GM23338 (cell line): ENCODE results near the gene COL4A6. TPM values are rescaled to one million over a fixed set of nuclear protein-coding genes. Genes with fewer than 3 reads are reported as not detected.

Experiments used
- ATAC-seq: fragments of 200-7000 bp; cut with Tn5 transposase; 3 replicates; pipeline ENCODE4 v1.9.1; 2020
- DNase-seq: peaks from one replicate; pipeline ENCODE4 v3.0.0-alpha.2; 2015; ENCODE audit warnings: low spot score
- H2AFZ ChIP-seq: fragments of 200-600 bp; sonication (generic); 2 replicates; pipeline ENCODE4 v1.8.0; 2016; ENCODE audit warnings: antibody characterized with exemption, mild to moderate bottlenecking, moderate library complexity
- H3F3A ChIP-seq: fragments of 200-600 bp; sonication (generic); replicated peaks from 2 replicates; pipeline ENCODE4 v1.8.0; 2017; ENCODE audit warnings: antibody characterized with exemption, mixed run types, low read depth
- H3K27ac ChIP-seq: fragments of 200-600 bp; sonication (generic); 2 replicates; pipeline ENCODE4 v1.6.1; 2016; ENCODE audit warnings: low read depth
- H3K27me3 ChIP-seq: fragments of 200-600 bp; sonication (generic); 2 replicates; pipeline ENCODE4 v1.8.0; 2016; ENCODE audit warnings: mild to moderate bottlenecking, mixed run types, moderate library complexity; ENCODE audit not compliant: insufficient read depth
- H3K36me3 ChIP-seq: fragments of 200-600 bp; sonication (generic); 2 replicates; pipeline ENCODE4 v1.8.0; 2016; ENCODE audit warnings: mild to moderate bottlenecking; ENCODE audit not compliant: insufficient read depth
- H3K4me1 ChIP-seq: fragments of 200-600 bp; sonication (generic); 2 replicates; pipeline ENCODE4 v1.8.0; 2016; ENCODE audit warnings: mild to moderate bottlenecking, moderate library complexity; ENCODE audit not compliant: insufficient read depth
- H3K4me2 ChIP-seq: fragments of 200-600 bp; sonication (generic); 2 replicates; pipeline ENCODE4 v1.7.1; 2017; ENCODE audit warnings: mixed run types
- H3K4me3 ChIP-seq: fragments of 200-600 bp; sonication (generic); 2 replicates; pipeline ENCODE4 v1.6.1; 2016; ENCODE audit warnings: mixed run types
- H3K79me2 ChIP-seq: fragments of 200-600 bp; sonication (generic); replicated peaks from 2 replicates; pipeline ENCODE4 v1.8.0; 2017; ENCODE audit warnings: mild to moderate bottlenecking; ENCODE audit not compliant: insufficient read depth
- H3K9me2 ChIP-seq: fragments of 200-600 bp; sonication (generic); 2 replicates; pipeline ENCODE4 v1.8.0; 2017; ENCODE audit not compliant: insufficient read depth
- H4K20me1 ChIP-seq: fragments of 200-600 bp; sonication (generic); replicated peaks from 2 replicates; pipeline ENCODE4 v1.8.0; 2017; ENCODE audit warnings: mild to moderate bottlenecking; ENCODE audit not compliant: insufficient read depth
- H3K27ac Mint-ChIP-seq: 2 replicates; pipeline ENCODE4 v1.8.0; 2020; ENCODE audit warnings: inconsistent platforms, mild to moderate bottlenecking, moderate library complexity, mixed read lengths
- H3K27me3 Mint-ChIP-seq: 3 replicates; pipeline ENCODE4 v1.8.0; 2022; ENCODE audit warnings: low read depth, mild to moderate bottlenecking, moderate library complexity, mixed read lengths, inconsistent platforms; ENCODE audit not compliant: insufficient read depth, poor library complexity
- H3K36me3 Mint-ChIP-seq: 3 replicates; pipeline ENCODE4 v1.8.0; 2021; ENCODE audit warnings: low read depth, mild to moderate bottlenecking, inconsistent platforms, moderate library complexity, mixed read lengths
- H3K4me1 Mint-ChIP-seq: 3 replicates; pipeline ENCODE4 v1.8.0; 2020; ENCODE audit warnings: mild to moderate bottlenecking, inconsistent platforms, mixed read lengths
- H3K4me3 Mint-ChIP-seq: 3 replicates; pipeline ENCODE4 v1.8.0; 2021; ENCODE audit warnings: moderate library complexity, mild to moderate bottlenecking, inconsistent platforms, mixed read lengths
- H3K9me3 Mint-ChIP-seq: 3 replicates; pipeline ENCODE4 v1.8.0; 2020; ENCODE audit warnings: moderate library complexity, mild to moderate bottlenecking, inconsistent platforms, mixed read lengths
- CREB1 ChIP-seq: fragments of 250-450 bp; sonication (Bioruptor Pico); IDR thresholded peaks from 2 replicates; pipeline ENCODE4 v1.5.0; 2020; ENCODE audit warnings: low read depth, mild to moderate bottlenecking, moderate library complexity
- ETS1 ChIP-seq: IDR thresholded peaks from 2 replicates; pipeline ENCODE4 v1.6.1; 2016; ENCODE audit warnings: antibody characterized with exemption
- EZH2phosphoT487 ChIP-seq: fragments of 200-600 bp; sonication (generic); IDR thresholded peaks from one replicate; pipeline ENCODE4 v1.8.1; 2018; ENCODE audit warnings: antibody characterized with exemption; ENCODE audit not compliant: unreplicated experiment
- JUNB ChIP-seq: IDR thresholded peaks from one replicate; pipeline ENCODE4 v1.6.1; 2016; ENCODE audit warnings: antibody characterized with exemption; ENCODE audit not compliant: unreplicated experiment
- NANOG ChIP-seq: IDR thresholded peaks from 2 replicates; pipeline ENCODE4 v1.6.1; 2016; ENCODE audit warnings: antibody characterized with exemption, borderline replicate concordance
- POLR2AphosphoS5 ChIP-seq: IDR thresholded peaks from 2 replicates; pipeline ENCODE4 v1.6.1; 2016; ENCODE audit warnings: antibody characterized with exemption, low read depth
- REST ChIP-seq: IDR thresholded peaks from one replicate; pipeline ENCODE4 v1.6.1; 2018; ENCODE audit warnings: antibody characterized with exemption; ENCODE audit not compliant: unreplicated experiment
- STAT1 ChIP-seq: IDR thresholded peaks from one replicate; pipeline ENCODE4 v1.6.1; 2016; ENCODE audit warnings: antibody characterized with exemption; ENCODE audit not compliant: unreplicated experiment
- ZNF114 ChIP-seq: fragments of 250-450 bp; sonication (Bioruptor Pico); IDR thresholded peaks from 2 replicates; pipeline ENCODE4 v1.5.0; 2020; ENCODE audit warnings: mild to moderate bottlenecking, moderate library complexity
- polyA plus RNA-seq: library from polyadenylated mRNA; unstranded; fragments of >200 nt; fragmentation: Nextera tagmentation; extraction: Ambion mirVana; gene quantifications from 2 replicates; pipeline ENCODE4 v1.2.1, GENCODE V29; 2016
- total RNA-seq: library from RNA; depleted of rRNA; stranded (reverse); fragments of >200 nt; shearing (Covaris generic); gene quantifications from 2 replicates; pipeline ENCODE4 v1.2.3, GENCODE V29; 2014
- TF ChIP-seq, protein P1 (sequence below), 2 experiments: fragments of 200-600 bp in 1 of 2; sonication (generic) in 1 of 2; conservative IDR thresholded peaks; 2 replicates each; pipeline versions ENCODE4 v1.5.1 to v1.6.1; 2016 to 2017; ENCODE audit warnings: antibody characterized with exemption in 2 of 2, low read depth in 2 of 2, mild to moderate bottlenecking in 2 of 2, moderate library complexity in 1 of 2

The COL4A6 gene
- total and polyA plus RNA-seq, 2 experiments from 2014 or later: 4.1 to 15.2 TPM

GRCh38 chrX:108304210-108304609 is 134.0 kb downstream of the COL4A6 start:
- no peaks in the 10 kb centered on the region for H3K9me3 Mint-ChIP-seq
- Histone ChIP-seq H3K27ac (no peak overlapping the region), H2AFZ (no peak overlapping the region), H3K4me1 (no peaks in the 10 kb centered on the region; the same call in 1 of the 2 replicates), H3K27me3 (no peaks in the 10 kb centered on the region), H3K79me2 (no peaks in the 10 kb centered on the region), H3F3A (no peaks in the 10 kb centered on the region), H3K4me3 (no peak overlapping the region), H3K4me2 (no peak overlapping the region), H3K9me2 (no peaks in the 10 kb centered on the region), H3K36me3 (no peaks in the 10 kb centered on the region), H4K20me1 (no peaks in the 10 kb centered on the region)
- H3K4me1 Mint-ChIP-seq: peaks cover 7% of the 10 kb centered on the region; the same call in 2 of the 3 replicates
- peak; percentile 66; the same call in 2 of the 3 replicates for ATAC-seq
- H3K27ac Mint-ChIP-seq: no peak overlapping the region
- DNase-seq: peak; percentile 53
- H3K36me3 Mint-ChIP-seq: no peaks in the 10 kb centered on the region
- H3K4me3 Mint-ChIP-seq: no peak overlapping the region
- H3K27me3 Mint-ChIP-seq: peaks cover 2% of the 10 kb centered on the region
- no peak for TF ChIP-seq NANOG
- TF ChIP-seq, protein P1, sequence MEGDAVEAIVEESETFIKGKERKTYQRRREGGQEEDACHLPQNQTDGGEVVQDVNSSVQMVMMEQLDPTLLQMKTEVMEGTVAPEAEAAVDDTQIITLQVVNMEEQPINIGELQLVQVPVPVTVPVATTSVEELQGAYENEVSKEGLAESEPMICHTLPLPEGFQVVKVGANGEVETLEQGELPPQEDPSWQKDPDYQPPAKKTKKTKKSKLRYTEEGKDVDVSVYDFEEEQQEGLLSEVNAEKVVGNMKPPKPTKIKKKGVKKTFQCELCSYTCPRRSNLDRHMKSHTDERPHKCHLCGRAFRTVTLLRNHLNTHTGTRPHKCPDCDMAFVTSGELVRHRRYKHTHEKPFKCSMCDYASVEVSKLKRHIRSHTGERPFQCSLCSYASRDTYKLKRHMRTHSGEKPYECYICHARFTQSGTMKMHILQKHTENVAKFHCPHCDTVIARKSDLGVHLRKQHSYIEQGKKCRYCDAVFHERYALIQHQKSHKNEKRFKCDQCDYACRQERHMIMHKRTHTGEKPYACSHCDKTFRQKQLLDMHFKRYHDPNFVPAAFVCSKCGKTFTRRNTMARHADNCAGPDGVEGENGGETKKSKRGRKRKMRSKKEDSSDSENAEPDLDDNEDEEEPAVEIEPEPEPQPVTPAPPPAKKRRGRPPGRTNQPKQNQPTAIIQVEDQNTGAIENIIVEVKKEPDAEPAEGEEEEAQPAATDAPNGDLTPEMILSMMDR (conservative IDR thresholded peaks at IDR 0.05; ENCODE audit: low read depth in 2 of 2): peak; percentile 66 to 69

DNA sequence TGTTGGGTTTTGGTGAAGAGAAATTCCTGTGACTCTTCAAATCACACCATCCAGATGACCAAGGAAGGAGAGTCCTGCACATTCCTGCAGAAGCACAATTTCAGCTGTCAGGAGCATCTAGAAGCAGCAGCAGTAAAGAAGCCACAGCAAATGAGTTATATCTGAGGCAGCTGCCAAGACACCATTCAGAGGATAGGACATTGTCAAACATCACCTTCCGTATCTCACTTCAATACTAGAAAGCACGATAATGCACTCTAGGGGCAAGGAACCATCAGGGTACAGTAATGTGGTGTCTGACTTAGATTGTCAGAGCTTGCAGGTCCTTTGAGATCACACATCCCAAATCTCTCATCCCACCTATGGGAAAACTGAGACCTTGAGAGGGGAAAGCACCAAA is 134.5 kb downstream of the COL4A6 start:
- ATAC-seq: no peak
- Histone ChIP-seq H3K36me3 (no peaks in the 10 kb centered on the region), H4K20me1 (no peaks in the 10 kb centered on the region), H3K4me3 (no peak overlapping the region), H3K27me3 (no peaks in the 10 kb centered on the region), H3K9me2 (no peaks in the 10 kb centered on the region), H2AFZ (no peak overlapping the region), H3K4me1 (peaks cover 5% of the 10 kb centered on the region), H3K79me2 (no peaks in the 10 kb centered on the region), H3K27ac (no peak overlapping the region), H3F3A (no peaks in the 10 kb centered on the region), H3K4me2 (no peak overlapping the region)
- Mint-ChIP-seq H3K27me3 (peaks cover 2% of the 10 kb centered on the region), H3K4me3 (no peak overlapping the region), H3K27ac (no peak overlapping the region), H3K4me1 (peaks cover 12% of the 10 kb centered on the region; the same call in 2 of the 3 replicates), H3K9me3 (no peaks in the 10 kb centered on the region), H3K36me3 (no peaks in the 10 kb centered on the region)
- no peak for DNase-seq
- TF ChIP-seq CREB1 (no peak), ZNF114 (CRISPR knock-in tag) (no peak), REST (no peak), NANOG (no peak), ETS1 (no peak), JUNB (no peak), STAT1 (no peak), POLR2AphosphoS5 (no peak), EZH2phosphoT487 (no peak)
- TF ChIP-seq, protein P1 (conservative IDR thresholded peaks at IDR 0.05; ENCODE audit: low read depth in 2 of 2): no peak
